SK-N-MC (cell line): ENCODE data around the gene PRDM16.

ENCODE experiments used
- DNase-seq: peaks from one replicate; pipeline ENCODE4 v3.0.0-alpha.2; 2011; ENCODE audit warnings: low read depth, low spot score
- H3K27ac ChIP-seq: fragments of 200-600 bp; sonication (generic); 2 replicates; pipeline ENCODE4 v1.5.1; 2016; ENCODE audit warnings: mixed run types
- H3K36me3 ChIP-seq: fragments of 200-600 bp; sonication (generic); 2 replicates; pipeline ENCODE4 v1.6.1; 2017; ENCODE audit warnings: antibody characterized with exemption, low read length, mixed read lengths; ENCODE audit not compliant: insufficient read depth
- H3K4me3 ChIP-seq: fragments of 200-600 bp; sonication (generic); 2 replicates; pipeline ENCODE4 v1.5.1; 2016
- H3K9ac ChIP-seq: fragments of 200-600 bp; sonication (generic); 2 replicates; pipeline ENCODE4 v1.8.0; 2017; ENCODE audit warnings: mixed run types, mixed read lengths; ENCODE audit not compliant: insufficient read length
- H3K9me3 ChIP-seq: fragments of 200-600 bp; sonication (generic); 2 replicates; pipeline ENCODE4 v1.6.1; 2017; ENCODE audit warnings: low read depth, mild to moderate bottlenecking, antibody characterized with exemption, low read length, moderate library complexity, mixed read lengths
- EZH2 ChIP-seq: fragments of 200-600 bp; sonication (generic); IDR thresholded peaks from one replicate; pipeline ENCODE4 v1.6.1; 2017; ENCODE audit warnings: antibody characterized with exemption
- FOXP2 ChIP-seq: optimal IDR thresholded peaks from 2 replicates; pipeline ENCODE3; 2011; ENCODE audit warnings: mild to moderate bottlenecking, moderate library complexity; ENCODE audit not compliant: insufficient read depth; ENCODE audit errors: extremely low read length, control extremely low read depth
- POLR2AphosphoS5 ChIP-seq: IDR thresholded peaks from 2 replicates; pipeline ENCODE4 v1.6.1; 2012; ENCODE audit warnings: mild to moderate bottlenecking, low read depth, low read length, borderline replicate concordance

The PRDM16 gene

DNA sequence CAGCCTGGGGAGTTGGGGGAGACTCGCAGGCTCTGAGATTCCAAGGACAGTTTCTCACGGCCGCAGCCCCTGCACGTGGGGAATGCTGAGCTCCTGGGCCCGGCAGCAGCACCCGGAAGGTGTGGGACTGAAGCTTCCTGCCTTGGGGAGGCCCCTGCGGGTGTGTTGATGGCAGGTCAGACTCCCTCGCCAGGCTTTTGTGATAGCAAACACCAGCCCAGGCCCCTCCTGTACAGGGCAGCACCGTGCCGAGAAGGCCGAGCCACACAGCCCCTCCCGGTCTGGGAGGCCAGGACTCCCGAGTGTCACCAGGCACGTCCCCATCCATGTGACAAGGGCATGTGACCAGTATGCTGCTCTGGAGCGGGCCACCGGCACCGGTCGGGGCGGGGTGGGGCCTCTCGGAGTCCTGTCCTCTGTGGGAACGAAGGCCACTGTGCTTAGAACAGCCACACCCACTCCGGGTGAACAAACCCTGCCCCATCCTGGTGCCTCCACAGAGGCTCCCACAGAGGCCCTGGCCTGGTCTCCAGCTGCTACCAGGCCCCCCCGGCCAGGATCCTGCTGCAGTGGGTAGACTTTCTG is 354.3 kb downstream of the PRDM16 start:
- no peak overlapping the region for H3K9ac ChIP-seq
- H3K36me3 ChIP-seq = no peaks in the 10 kb centered on the region
- DNase-seq = no peak
- TF ChIP-seq EZH2 (no peak), FOXP2 (no peak), POLR2AphosphoS5 (no peak)
- no peaks in the 10 kb centered on the region for H3K9me3 ChIP-seq
- no peak overlapping the region for H3K27ac ChIP-seq
- no peak overlapping the region for H3K4me3 ChIP-seq

- Histone ChIP-seq H3K27ac (no peak overlapping the region), H3K9ac (no peak overlapping the region), H3K36me3 (no peaks in the 10 kb centered on the region), H3K9me3 (no peaks in the 10 kb centered on the region), H3K4me3 (no peak overlapping the region)
- TF ChIP-seq FOXP2 (no peak), POLR2AphosphoS5 (no peak), EZH2 (no peak)
- no peak for DNase-seq
Observed at GRCh38 chr1:3423896-3424611, 355.1 kb downstream of the PRDM16 start.

DNA sequence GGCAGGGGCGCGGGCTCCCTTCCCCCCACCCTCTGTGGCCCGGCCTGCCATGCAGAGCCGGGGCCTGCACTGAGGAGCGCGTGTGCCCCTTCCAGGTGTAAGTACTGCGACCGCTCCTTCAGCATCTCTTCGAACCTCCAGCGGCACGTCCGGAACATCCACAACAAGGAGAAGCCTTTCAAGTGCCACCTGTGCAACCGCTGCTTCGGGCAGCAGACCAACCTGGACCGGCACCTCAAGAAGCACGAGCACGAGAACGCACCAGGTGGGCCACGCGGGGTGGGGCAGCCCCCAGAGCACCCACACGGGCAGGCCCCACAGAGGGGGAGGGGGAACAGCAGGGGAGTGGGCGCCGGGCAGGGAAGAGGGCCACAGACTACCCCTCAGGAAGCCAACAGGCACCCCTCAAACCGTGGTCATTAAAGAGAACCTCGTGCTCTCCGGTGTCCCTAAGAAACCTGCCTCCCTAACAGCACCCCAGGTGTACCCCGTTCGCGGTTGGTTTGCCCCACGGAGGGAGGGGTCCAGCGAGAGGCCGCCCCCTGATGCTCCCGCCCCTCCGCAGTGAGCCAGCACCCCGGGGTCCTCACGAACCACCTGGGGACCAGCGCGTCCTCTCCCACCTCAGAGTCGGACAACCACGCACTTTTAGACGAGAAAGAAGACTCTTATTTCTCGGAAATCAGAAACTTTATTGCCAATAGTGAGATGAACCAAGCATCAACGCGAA is 356.6 kb downstream of the PRDM16 start:
- H3K27ac ChIP-seq = no peak overlapping the region
- TF ChIP-seq POLR2AphosphoS5 (no peak), EZH2 (no peak), FOXP2 (no peak)
- no peak overlapping the region for H3K4me3 ChIP-seq
- no peak for DNase-seq
- no peaks in the 10 kb centered on the region for H3K36me3 ChIP-seq
- H3K9ac ChIP-seq = no peak overlapping the region
- no peaks in the 10 kb centered on the region for H3K9me3 ChIP-seq

- Histone ChIP-seq H3K27ac (no peak overlapping the region), H3K4me3 (no peak overlapping the region), H3K9ac (no peak overlapping the region), H3K36me3 (no peaks in the 10 kb centered on the region), H3K9me3 (no peaks in the 10 kb centered on the region)
- DNase-seq = no peak
- TF ChIP-seq EZH2 (no peak), FOXP2 (no peak), POLR2AphosphoS5 (no peak)
Observed at GRCh38 chr1:3426956-3427535, 358.0 kb downstream of the PRDM16 start.

DNA sequence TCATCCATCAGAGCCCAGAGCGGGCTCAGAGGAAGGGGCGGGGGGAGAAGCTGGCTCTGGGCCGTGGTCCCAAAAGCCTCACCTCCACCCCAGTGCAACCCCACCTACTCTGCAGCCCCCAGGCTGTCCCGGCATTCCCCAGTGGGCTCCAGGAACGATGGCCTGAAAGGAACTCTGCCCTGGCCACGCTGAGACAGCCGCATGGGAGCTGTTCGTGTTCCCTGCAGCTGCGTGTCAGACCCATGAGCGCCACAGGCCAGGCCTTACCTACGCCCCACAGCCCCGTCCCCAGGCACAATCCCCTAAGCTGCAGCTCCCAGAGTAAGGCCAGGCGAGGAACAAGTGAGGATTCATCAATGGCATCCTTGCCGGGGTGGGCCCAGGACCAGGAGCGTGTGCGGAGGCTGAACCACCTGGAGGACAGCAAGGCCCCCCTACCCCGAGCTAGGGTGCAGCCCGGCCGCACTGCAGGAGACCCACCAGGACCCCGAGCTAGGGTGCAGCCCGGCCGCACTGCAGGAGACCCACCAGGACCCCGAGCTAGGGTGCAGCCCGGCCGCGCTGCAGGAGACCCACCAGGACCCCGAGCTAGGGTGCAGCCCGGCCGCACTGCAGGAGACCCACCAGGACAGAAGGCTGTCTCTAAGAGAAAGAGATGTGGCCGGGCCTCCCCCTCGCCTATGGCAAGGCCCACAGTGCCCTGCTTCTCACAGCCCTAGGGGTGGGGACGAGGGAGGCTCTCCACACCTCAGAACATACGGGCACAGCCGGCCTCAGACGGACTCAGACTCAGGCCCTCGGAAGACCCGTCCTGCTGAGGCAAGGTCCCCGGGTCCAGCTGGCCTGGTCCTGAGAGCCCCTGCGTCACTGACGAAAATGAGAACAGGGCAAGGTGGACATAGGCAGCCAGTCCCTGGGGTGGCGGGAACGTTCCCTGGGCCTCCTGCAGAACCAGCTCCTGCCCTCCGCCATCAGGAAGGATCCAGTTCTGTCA is 359.0 kb downstream of the PRDM16 start:
- Histone ChIP-seq H3K4me3 (no peak overlapping the region), H3K27ac (no peak overlapping the region), H3K9ac (no peak overlapping the region), H3K36me3 (no peaks in the 10 kb centered on the region), H3K9me3 (no peaks in the 10 kb centered on the region)
- TF ChIP-seq FOXP2 = no peak
- TF ChIP-seq EZH2 = no peak
- no peak for TF ChIP-seq POLR2AphosphoS5
- DNase-seq = no peak

DNA sequence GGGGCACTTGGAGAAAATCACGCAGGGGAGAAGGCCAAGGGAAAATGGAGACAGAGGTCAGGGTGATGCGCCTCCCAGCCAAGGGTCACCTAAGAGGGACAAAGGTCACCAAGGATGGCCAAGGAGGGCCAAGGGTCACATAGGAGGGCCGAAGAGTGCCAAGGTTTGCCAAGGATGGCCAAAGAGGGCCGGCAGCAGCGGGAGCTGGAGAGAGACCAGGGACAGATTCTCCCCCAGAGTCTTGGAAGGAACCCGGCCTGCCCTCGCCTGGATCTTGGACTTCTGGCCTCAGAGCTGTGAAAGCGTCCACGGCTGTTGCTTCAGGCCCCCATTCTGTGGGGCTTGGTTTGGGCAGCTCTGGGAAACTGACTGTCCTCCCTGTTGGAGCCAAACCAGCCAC is 359.9 kb downstream of the PRDM16 start:
- H3K9ac ChIP-seq = no peak overlapping the region
- TF ChIP-seq FOXP2 (no peak), POLR2AphosphoS5 (no peak), EZH2 (no peak)
- no peak overlapping the region for H3K4me3 ChIP-seq
- H3K36me3 ChIP-seq = no peaks in the 10 kb centered on the region
- H3K27ac ChIP-seq = no peak overlapping the region
- no peaks in the 10 kb centered on the region for H3K9me3 ChIP-seq
- DNase-seq = no peak

- Histone ChIP-seq H3K9me3 (no peaks in the 10 kb centered on the region), H3K4me3 (no peak overlapping the region), H3K36me3 (no peaks in the 10 kb centered on the region), H3K27ac (no peak overlapping the region), H3K9ac (no peak overlapping the region)
- no peak for TF ChIP-seq EZH2
- no peak for TF ChIP-seq POLR2AphosphoS5
- TF ChIP-seq FOXP2 = no peak
- no peak for DNase-seq
Observed at GRCh38 chr1:3429320-3429719, 360.3 kb downstream of the PRDM16 start.
